HEK293 (cell line): ENCODE data around the gene WDR74.

Experiments
- CTCF ChIA-PET: fragments of 350-600 bp; formaldehyde crosslinking; extraction: SDS; loops from one replicate; lab custom pipeline; 2021; ENCODE audit warnings: antibody characterized with exemption; lab: Yijun Ruan, JAX
- POLR2A ChIA-PET: fragments of 300-600 bp; formaldehyde crosslinking; extraction: SDS; loops from one replicate; lab custom pipeline; 2020; ENCODE audit warnings: antibody characterized with exemption, inconsistent platforms; lab: Yijun Ruan, JAX
- H3K27ac ChIP-seq: fragments of 200-500 bp; sonication (Bioruptor generic); 2 replicates; pipeline ENCODE4 v1.5.1; 2014; ENCODE audit warnings: low read depth, low read length, control low read depth, inconsistent platforms; ENCODE audit errors: extremely low read depth
- H3K36me3 ChIP-seq, 2 experiments: fragments of 200-500 bp in 1 of 2; sonication (Bioruptor generic) in 1 of 2; 1 replicate in 1 of 2; 2 replicates in 1 of 2; pipeline ENCODE4 v1.5.1; 2014 to 2017; ENCODE audit warnings: inconsistent platforms in 2 of 2, low read length in 2 of 2; ENCODE audit not compliant: control insufficient read depth in 2 of 2, insufficient read depth in 1 of 2
- H3K4me1 ChIP-seq: fragments of 200-500 bp; sonication (Bioruptor generic); 2 replicates; pipeline ENCODE4 v1.5.1; 2014; ENCODE audit warnings: mild to moderate bottlenecking, low read length, inconsistent platforms; ENCODE audit not compliant: control insufficient read depth, insufficient read depth
- H3K4me3 ChIP-seq: 2 replicates; pipeline ENCODE4 v1.5.1; 2011; ENCODE audit warnings: low read depth, mild to moderate bottlenecking, control low read depth, low read length, moderate library complexity
- H3K9me3 ChIP-seq: fragments of 200-500 bp; sonication (Bioruptor generic); 2 replicates; pipeline ENCODE4 v1.5.1; 2014; ENCODE audit warnings: low read depth, low read length, inconsistent platforms; ENCODE audit not compliant: control insufficient read depth, insufficient read depth
- EGR2 ChIP-seq: fragments of 450-650 bp; formaldehyde crosslinking; IDR thresholded peaks from 2 replicates; pipeline ENCODE4 v1.5.1; 2016; ENCODE audit warnings: low read depth, missing biosample characterization, missing genetic modification characterization
- FEZF1 ChIP-seq: fragments of 450-650 bp; formaldehyde crosslinking; IDR thresholded peaks from 2 replicates; pipeline ENCODE4 v1.5.1; 2016; ENCODE audit warnings: missing biosample characterization, missing genetic modification characterization
- GFI1B ChIP-seq: fragments of 450-650 bp; formaldehyde crosslinking; IDR thresholded peaks from 2 replicates; pipeline ENCODE4 v1.5.1; 2016; ENCODE audit warnings: missing biosample characterization, missing genetic modification characterization
- GLIS1 ChIP-seq: fragments of 450-650 bp; formaldehyde crosslinking; IDR thresholded peaks from 2 replicates; pipeline ENCODE4 v1.5.1; 2016; ENCODE audit warnings: missing biosample characterization, missing genetic modification characterization
- HIC1 ChIP-seq: fragments of 450-650 bp; formaldehyde crosslinking; IDR thresholded peaks from 2 replicates; pipeline ENCODE4 v1.5.1; 2016; ENCODE audit warnings: missing biosample characterization, missing genetic modification characterization
- SP7 ChIP-seq: fragments of 450-650 bp; formaldehyde crosslinking; IDR thresholded peaks from 2 replicates; pipeline ENCODE4 v1.5.1; 2016; ENCODE audit warnings: missing biosample characterization, missing genetic modification characterization
- ZBTB17 ChIP-seq: fragments of 450-650 bp; formaldehyde crosslinking; IDR thresholded peaks from 2 replicates; pipeline ENCODE4 v1.5.1; 2016; ENCODE audit warnings: missing biosample characterization, missing genetic modification characterization
- ZBTB20 ChIP-seq: fragments of 450-650 bp; formaldehyde crosslinking; IDR thresholded peaks from 2 replicates; pipeline ENCODE4 v1.5.1; 2016; ENCODE audit warnings: missing biosample characterization, missing genetic modification characterization
- ZFHX2 ChIP-seq: fragments of 450-650 bp; formaldehyde crosslinking; conservative IDR thresholded peaks from 2 replicates; pipeline ENCODE4 v1.5.1; 2016; ENCODE audit warnings: missing biosample characterization, missing genetic modification characterization
- ZFP37 ChIP-seq: fragments of 450-650 bp; formaldehyde crosslinking; IDR thresholded peaks from 2 replicates; pipeline ENCODE4 v1.5.1; 2016; ENCODE audit warnings: missing biosample characterization, missing genetic modification characterization
- ZFP69B ChIP-seq: fragments of 450-650 bp; formaldehyde crosslinking; IDR thresholded peaks from 2 replicates; pipeline ENCODE4 v1.5.1; 2016; ENCODE audit warnings: missing biosample characterization, missing genetic modification characterization
- ZNF169 ChIP-seq: fragments of 450-650 bp; formaldehyde crosslinking; IDR thresholded peaks from 2 replicates; pipeline ENCODE4 v1.5.1; 2016; ENCODE audit warnings: missing biosample characterization, missing genetic modification characterization
- ZNF239 ChIP-seq: fragments of 450-650 bp; formaldehyde crosslinking; IDR thresholded peaks from 2 replicates; pipeline ENCODE4 v1.5.1; 2016; ENCODE audit warnings: missing biosample characterization, missing genetic modification characterization
- ZNF24 ChIP-seq: fragments of 450-650 bp; formaldehyde crosslinking; IDR thresholded peaks from 2 replicates; pipeline ENCODE4 v1.5.1; 2016; ENCODE audit warnings: missing biosample characterization, missing genetic modification characterization
- ZNF280D ChIP-seq: fragments of 450-650 bp; formaldehyde crosslinking; IDR thresholded peaks from 2 replicates; pipeline ENCODE4 v1.5.1; 2016; ENCODE audit warnings: missing biosample characterization, missing genetic modification characterization
- ZNF391 ChIP-seq: fragments of 450-650 bp; formaldehyde crosslinking; IDR thresholded peaks from 2 replicates; pipeline ENCODE4 v1.5.1; 2016; ENCODE audit warnings: low read depth, missing biosample characterization, missing genetic modification characterization, borderline replicate concordance
- ZNF433 ChIP-seq: fragments of 450-650 bp; formaldehyde crosslinking; IDR thresholded peaks from 2 replicates; pipeline ENCODE4 v1.5.1; 2016; ENCODE audit warnings: missing biosample characterization, missing genetic modification characterization, low read depth
- ZNF488 ChIP-seq: fragments of 450-650 bp; formaldehyde crosslinking; IDR thresholded peaks from 2 replicates; pipeline ENCODE4 v1.5.1; 2016; ENCODE audit warnings: missing biosample characterization, missing genetic modification characterization
- ZNF513 ChIP-seq: fragments of 450-650 bp; IDR thresholded peaks from 2 replicates; pipeline ENCODE4 v1.5.1; 2018; ENCODE audit warnings: missing biosample characterization, missing genetic modification characterization
- ZNF560 ChIP-seq: fragments of 450-650 bp; formaldehyde crosslinking; IDR thresholded peaks from 2 replicates; pipeline ENCODE4 v1.5.1; 2017; ENCODE audit warnings: missing biosample characterization, missing genetic modification characterization, borderline replicate concordance
- ZNF571 ChIP-seq: fragments of 450-650 bp; formaldehyde crosslinking; IDR thresholded peaks from 2 replicates; pipeline ENCODE4 v1.5.0; 2017; ENCODE audit warnings: missing biosample characterization, missing genetic modification characterization
- ZNF626 ChIP-seq: fragments of 450-650 bp; sonication (Bioruptor Pico); formaldehyde crosslinking; IDR thresholded peaks from 2 replicates; pipeline ENCODE4 v1.5.1; 2018; ENCODE audit warnings: missing biosample characterization, missing genetic modification characterization, inconsistent platforms
- ZNF660 ChIP-seq: fragments of 450-650 bp; IDR thresholded peaks from 2 replicates; pipeline ENCODE4 v1.5.1; 2018; ENCODE audit warnings: missing biosample characterization, mild to moderate bottlenecking, missing genetic modification characterization
- ZNF777 ChIP-seq: fragments of 450-650 bp; formaldehyde crosslinking; IDR thresholded peaks from 2 replicates; pipeline ENCODE4 v1.5.1; 2017; ENCODE audit warnings: missing biosample characterization, missing genetic modification characterization, borderline replicate concordance

WDR74 gene

GRCh38 chr11:62835336-62835735 is 4.1 kb downstream of the WDR74 start (continued):
- no peak for TF ChIP-seq ZNF513 (tag by site-specific recombination)
- TF ChIP-seq ZNF24 (tag by site-specific recombination) = no peak
- no peak for TF ChIP-seq ZNF571
- no peak for TF ChIP-seq ZNF626 (tag by site-specific recombination)
- TF ChIP-seq ZNF239 (tag by site-specific recombination) = no peak
- TF ChIP-seq ZNF488 (tag by site-specific recombination) = no peak
- no peak for TF ChIP-seq ZNF433 (tag by site-specific recombination)
- TF ChIP-seq ZNF169 = no peak
- no peak for TF ChIP-seq ZNF391 (tag by site-specific recombination)
- TF ChIP-seq SP7 (tag by site-specific recombination) = no peak
- no peak for TF ChIP-seq FEZF1 (tag by site-specific recombination)
- no peak for TF ChIP-seq ZNF777 (tag by site-specific recombination)
- no peak for TF ChIP-seq GFI1B
- TF ChIP-seq ZFP37 (tag by site-specific recombination) = no peak

- Histone ChIP-seq H3K27ac (peak within 1 kb of the TSS; percentile 88), H3K36me3 (peaks cover 0 to 58% of the 10 kb centered on the region in 2 experiments; a peak in 2 of 3 replicates), H3K4me3 (peak within 1 kb of the TSS; percentile 87), H3K9me3 (no peaks in the 10 kb centered on the region), H3K4me1 (peaks cover 2% of the 10 kb centered on the region; the same call in 1 of the 2 replicates)
- POLR2A ChIA-PET = interaction anchor here (0.5 to 5.1 kb wide), 36 partner anchors 8 to 265 kb away, joined by 3 to 93 read pairs (median 6); partner anchors contain the start of genes BSCL2, EEF1G, GNG3 and HNRNPUL2
- peak; percentile 97 for TF ChIP-seq ZBTB17 (tag by site-specific recombination)
- TF ChIP-seq ZNF660 = 0 out of 2 replicates have a peak, but pooled peaks have one; percentile 16
- TF ChIP-seq ZNF560 = no peak
- peak; percentile 49 for TF ChIP-seq EGR2 (tag by site-specific recombination)
- peak; percentile 34; the same call in 1 of the 2 replicates for TF ChIP-seq ZFP69B
- TF ChIP-seq HIC1 (tag by site-specific recombination) = peak; percentile 46; the same call in 1 of the 2 replicates
- peak; percentile 79 for TF ChIP-seq ZFHX2 (tag by site-specific recombination)
- TF ChIP-seq ZNF280D = no peak
- no peak for TF ChIP-seq GLIS1 (tag by site-specific recombination)
- TF ChIP-seq ZBTB20 = peak; percentile 38; the same call in 1 of the 2 replicates
- 0 out of 2 replicates have a peak, but pooled peaks have one; percentile 21 for TF ChIP-seq ZNF777 (tag by site-specific recombination)
- CTCF ChIA-PET = interaction anchor here (0.5 to 1.5 kb wide), 5 partner anchors 17 to 109 kb away, joined by 3 to 13 read pairs (median 4); partner anchors contain the start of gene TMEM179B
Observed at GRCh38 chr11:62832336-62833234, 6.8 kb downstream of the WDR74 start, which contains the start of gene TEX54. TEX54 (minus strand) TSS chr11:62832841.
